Large intestine (tissue), 3 donors: ENCODE measurements around the gene KCNK18. TPM values are rescaled to one million over a fixed set of nuclear protein-coding genes. Genes with fewer than 3 reads are reported as not detected.

Experiments
- DNase-seq, 2 donors: peaks; one replicate each; pipeline versions ENCODE4 v3.0.0 to v3.0.0-alpha.2; 2013
- H3K27ac ChIP-seq: one replicate; pipeline ENCODE4 v1.5.1; 2013; ENCODE audit warnings: low read length
- H3K27me3 ChIP-seq: 2 replicates; pipeline ENCODE4 v1.6.1; 2013; ENCODE audit warnings: low read length; ENCODE audit not compliant: control insufficient read depth, insufficient read depth
- H3K36me3 ChIP-seq: 2 replicates; pipeline ENCODE4 v1.6.1; 2013; ENCODE audit warnings: low read length; ENCODE audit not compliant: control insufficient read depth, insufficient read depth
- H3K4me1 ChIP-seq: one replicate; pipeline ENCODE4 v1.6.1; 2013; ENCODE audit warnings: low read length; ENCODE audit not compliant: control insufficient read depth, insufficient read depth
- H3K4me3 ChIP-seq: one replicate; pipeline ENCODE4 v1.5.1; 2013; ENCODE audit warnings: low read length
- H3K9me3 ChIP-seq: one replicate; pipeline ENCODE4 v1.6.1; 2013; ENCODE audit warnings: mild to moderate bottlenecking, low read depth, low read length, moderate library complexity; ENCODE audit not compliant: control insufficient read depth
- WGBS: methylation state at CpG from one replicate; pipeline ENCODE4 v1.1.5; 2013; ENCODE audit warnings: low lambda C conversion rate; ENCODE audit not compliant: insufficient coverage; 5-methylcytosine and 5-hydroxymethylcytosine counted together
- polyA plus RNA-seq: library from polyadenylated mRNA; unstranded; fragments of 120-200 nt; gene quantifications from one replicate; pipeline ENCODE4 v1.2.1, GENCODE V29; 2013

The KCNK18 gene
- polyA plus RNA-seq, 1 donor = not detected

DNA sequence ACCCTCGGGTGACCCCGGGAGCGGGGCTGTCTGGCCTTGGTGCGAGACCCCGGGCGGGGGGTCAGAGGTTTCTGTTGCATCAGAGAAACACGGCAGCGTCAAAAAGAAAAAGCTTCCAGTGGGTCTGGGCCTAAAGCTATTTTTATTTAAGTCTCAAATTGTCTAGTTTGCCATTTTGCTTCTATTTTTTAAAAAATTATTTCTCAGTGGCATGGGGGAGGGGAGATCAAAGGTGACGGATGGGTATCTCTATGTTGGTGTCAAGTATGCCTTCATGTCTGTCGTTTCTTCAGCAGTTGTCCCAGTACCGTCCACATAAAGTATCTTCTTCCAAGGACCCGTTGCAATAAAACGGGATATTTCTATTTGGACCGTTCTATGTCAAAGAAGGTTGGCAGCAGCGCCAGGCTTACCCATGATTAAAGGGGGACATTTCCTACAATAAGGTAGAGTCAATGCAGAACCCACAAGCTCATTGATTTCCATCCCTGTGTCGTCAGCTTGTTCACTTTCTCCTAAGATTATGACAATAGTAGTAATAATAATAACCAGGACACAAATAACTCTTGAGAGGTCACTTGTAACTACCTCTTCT is 33.2 kb upstream of the KCNK18 start:
- H3K4me3 ChIP-seq = no peak overlapping the region
- peaks cover 12% of the 10 kb centered on the region for H3K4me1 ChIP-seq
- no peaks in the 10 kb centered on the region for H3K36me3 ChIP-seq
- peaks cover 99% of the 10 kb centered on the region for H3K27me3 ChIP-seq
- DNase-seq = peak in 1 of 2 donors; percentile 8
- no peak overlapping the region for H3K27ac ChIP-seq
- WGBS = no CpG with 5 or more reads among the region's 16 CpGs
- peaks cover 21% of the 10 kb centered on the region for H3K9me3 ChIP-seq

DNA sequence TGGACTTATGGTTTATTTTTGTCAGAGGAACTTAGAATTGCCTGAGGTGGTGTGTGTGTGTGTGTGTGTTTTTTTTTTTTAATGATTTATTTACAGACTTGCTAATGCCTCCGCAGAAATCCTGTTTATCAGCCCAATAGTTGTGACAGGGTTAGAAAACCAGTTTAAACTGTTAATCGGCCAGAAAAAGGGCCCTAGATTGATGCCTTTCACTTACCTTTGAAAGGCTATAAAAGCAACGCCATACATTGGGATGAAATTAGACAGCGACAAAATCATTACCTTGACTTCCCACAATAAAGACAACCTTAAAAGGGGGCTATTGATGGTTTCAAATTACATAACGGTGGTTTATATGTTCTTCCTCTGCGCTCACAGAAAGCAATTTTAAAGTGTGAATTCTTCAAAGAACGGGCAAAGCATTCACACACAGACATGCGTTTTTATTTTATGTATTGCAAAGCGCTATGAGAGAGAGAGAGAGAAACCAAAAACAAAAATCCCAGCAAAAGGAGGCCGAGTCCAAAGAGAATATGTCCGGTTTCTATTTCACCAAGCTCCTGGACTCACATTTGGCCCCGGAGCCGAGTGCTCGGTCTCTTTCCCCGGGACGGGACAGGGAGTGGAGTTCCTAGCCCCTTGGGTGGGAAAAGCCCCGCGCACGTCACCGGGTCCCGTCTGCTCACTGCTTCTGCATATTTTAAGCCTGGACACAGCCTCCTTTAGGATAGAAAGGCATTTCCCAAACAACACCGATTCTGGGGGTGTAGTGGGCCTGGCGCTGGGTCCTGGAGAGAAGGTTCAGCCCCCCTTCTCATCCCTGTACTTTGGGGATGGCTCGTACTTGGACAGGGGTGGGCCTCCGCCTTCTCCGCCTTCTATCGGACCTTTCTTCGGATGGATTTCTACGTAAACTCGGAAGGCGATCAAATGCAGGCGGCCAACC is 32.4 kb upstream of the KCNK18 start:
- Histone ChIP-seq H3K4me3 (no peak overlapping the region), H3K27ac (no peak overlapping the region), H3K4me1 (peaks cover 12% of the 10 kb centered on the region), H3K9me3 (peaks cover 21% of the 10 kb centered on the region), H3K36me3 (no peaks in the 10 kb centered on the region), H3K27me3 (peaks cover 99% of the 10 kb centered on the region)
- 0% methylated on average over 3 of the region's 32 CpGs for WGBS
- peak in 1 of 2 donors; percentile 8 for DNase-seq

DNA sequence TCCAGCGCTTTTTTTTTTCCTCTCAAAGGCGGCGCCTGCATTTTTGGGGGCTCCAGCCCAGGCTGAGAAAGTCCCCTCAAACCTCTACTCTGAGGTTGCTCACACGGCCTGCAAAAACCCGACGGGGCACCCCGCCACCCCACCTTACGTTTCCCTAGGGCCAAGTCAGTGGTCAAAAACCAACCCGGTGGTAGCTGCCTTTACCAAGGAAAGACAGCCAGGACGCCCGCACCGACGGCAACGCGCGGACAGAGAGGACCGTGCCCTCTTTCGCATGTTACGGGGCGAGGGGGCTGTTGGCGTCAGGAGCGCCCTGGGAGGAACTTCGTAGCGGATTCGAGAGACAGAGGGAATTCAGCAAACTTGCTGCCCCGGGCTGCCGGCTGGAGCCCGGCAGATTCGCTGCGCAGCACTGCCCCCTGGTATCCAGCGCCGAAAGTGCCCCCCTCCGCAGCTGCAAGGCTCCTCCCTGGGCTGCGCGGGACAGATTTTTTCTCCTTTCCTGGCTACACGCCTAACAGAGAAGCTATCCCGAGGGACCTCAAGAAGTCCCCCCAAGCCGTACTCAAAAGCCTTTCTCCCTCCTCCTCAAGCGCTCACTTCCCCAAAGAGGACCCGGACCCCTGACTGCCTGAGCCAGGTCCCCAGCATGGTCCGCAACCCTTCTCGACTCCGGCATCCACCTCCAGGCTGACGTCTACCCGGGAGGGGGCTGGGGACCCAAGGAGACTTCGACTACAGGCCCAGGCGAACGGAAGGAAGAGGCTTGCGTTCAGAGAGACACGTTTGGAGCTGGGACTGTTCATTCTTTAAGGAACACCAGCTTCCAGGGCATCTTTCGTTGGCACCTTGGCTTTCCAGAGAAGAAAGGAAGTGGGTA is 31.5 kb upstream of the KCNK18 start:
- WGBS = no CpG with 5 or more reads among the region's 51 CpGs
- Histone ChIP-seq H3K4me3 (no peak overlapping the region), H3K36me3 (no peaks in the 10 kb centered on the region), H3K4me1 (peaks cover 12% of the 10 kb centered on the region), H3K27ac (no peak overlapping the region), H3K27me3 (peaks cover 100% of the 10 kb centered on the region), H3K9me3 (peaks cover 21% of the 10 kb centered on the region)
- peak in 1 of 2 donors; percentile 43 for DNase-seq

DNA sequence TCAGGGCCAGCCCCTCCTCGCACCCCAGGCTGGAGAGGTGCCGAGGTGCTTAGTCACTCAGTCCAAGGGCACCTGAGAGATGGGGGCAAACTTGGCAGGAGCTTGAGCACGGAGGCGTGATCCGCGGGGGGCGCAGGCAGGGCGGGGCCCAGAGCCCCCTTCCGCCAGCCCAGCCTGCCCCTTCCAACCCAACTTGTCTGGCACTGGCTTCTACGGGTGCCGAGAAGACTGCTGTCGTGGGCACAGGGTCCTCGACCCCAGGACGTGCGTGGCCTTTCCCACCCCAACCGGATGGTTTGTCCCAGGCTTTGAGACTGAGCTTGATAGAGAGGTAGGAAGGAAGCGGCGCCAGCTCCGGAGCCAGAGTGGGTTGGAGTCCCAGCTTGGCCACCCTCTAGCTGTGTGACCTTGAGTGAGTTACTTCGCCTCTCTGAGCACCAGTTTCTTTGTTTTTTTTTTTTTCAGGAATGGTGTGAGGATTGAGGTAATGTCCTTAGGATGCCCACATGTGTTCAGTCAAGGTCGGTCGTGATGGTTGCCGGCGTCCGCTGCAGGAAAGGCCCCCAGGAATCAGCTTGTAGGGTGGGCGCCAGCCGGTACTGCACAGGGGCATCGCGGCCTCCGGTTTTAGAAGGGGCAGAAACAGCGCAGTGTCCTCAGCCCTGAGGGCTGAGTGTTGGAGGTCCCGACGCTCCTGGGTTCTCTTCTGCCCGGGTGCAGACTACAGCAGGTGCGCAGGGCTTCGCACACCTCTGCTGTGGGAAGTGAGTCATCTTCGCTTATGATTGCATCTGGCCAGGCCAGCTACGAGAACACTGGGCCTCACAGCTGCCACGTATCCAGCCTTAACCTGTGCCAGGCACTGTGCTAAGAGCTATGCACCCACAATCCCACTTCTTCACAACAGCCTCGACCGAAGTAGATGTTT is 30.6 kb upstream of the KCNK18 start:
- Histone ChIP-seq H3K36me3 (no peaks in the 10 kb centered on the region), H3K4me3 (no peak overlapping the region), H3K27ac (no peak overlapping the region), H3K9me3 (peaks cover 21% of the 10 kb centered on the region), H3K27me3 (peaks cover 99% of the 10 kb centered on the region), H3K4me1 (peaks cover 12% of the 10 kb centered on the region)
- WGBS = no CpG with 5 or more reads among the region's 41 CpGs
- DNase-seq = peak; percentile 33 to 55

DNA sequence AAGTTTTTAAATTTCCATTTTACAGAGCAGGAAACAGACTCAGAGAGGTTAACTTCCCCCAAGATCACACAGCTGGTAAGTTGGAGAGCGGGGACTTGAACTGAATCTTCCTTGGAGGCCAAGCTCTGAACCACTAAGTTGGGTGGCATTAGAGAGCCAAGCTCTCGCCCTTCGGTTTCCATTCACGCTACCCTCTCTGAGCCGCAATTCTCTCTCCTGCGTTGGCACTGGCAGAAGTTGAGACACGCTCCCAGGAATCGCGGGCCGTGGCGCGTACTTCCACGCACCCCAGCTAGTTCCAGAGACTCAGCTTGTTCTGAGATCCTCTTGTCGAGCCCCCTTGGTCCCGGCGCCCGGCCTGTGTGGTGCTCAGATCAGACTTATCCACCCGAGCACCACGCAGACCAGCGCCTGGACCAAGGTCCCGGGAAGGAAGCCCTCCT is 29.9 kb upstream of the KCNK18 start:
- Histone ChIP-seq H3K4me1 (peaks cover 12% of the 10 kb centered on the region), H3K27me3 (peaks cover 99% of the 10 kb centered on the region), H3K36me3 (no peaks in the 10 kb centered on the region), H3K4me3 (no peak overlapping the region), H3K27ac (no peak overlapping the region), H3K9me3 (peaks cover 21% of the 10 kb centered on the region)
- no peak for DNase-seq
- no CpG with 5 or more reads among the region's 21 CpGs for WGBS

DNA sequence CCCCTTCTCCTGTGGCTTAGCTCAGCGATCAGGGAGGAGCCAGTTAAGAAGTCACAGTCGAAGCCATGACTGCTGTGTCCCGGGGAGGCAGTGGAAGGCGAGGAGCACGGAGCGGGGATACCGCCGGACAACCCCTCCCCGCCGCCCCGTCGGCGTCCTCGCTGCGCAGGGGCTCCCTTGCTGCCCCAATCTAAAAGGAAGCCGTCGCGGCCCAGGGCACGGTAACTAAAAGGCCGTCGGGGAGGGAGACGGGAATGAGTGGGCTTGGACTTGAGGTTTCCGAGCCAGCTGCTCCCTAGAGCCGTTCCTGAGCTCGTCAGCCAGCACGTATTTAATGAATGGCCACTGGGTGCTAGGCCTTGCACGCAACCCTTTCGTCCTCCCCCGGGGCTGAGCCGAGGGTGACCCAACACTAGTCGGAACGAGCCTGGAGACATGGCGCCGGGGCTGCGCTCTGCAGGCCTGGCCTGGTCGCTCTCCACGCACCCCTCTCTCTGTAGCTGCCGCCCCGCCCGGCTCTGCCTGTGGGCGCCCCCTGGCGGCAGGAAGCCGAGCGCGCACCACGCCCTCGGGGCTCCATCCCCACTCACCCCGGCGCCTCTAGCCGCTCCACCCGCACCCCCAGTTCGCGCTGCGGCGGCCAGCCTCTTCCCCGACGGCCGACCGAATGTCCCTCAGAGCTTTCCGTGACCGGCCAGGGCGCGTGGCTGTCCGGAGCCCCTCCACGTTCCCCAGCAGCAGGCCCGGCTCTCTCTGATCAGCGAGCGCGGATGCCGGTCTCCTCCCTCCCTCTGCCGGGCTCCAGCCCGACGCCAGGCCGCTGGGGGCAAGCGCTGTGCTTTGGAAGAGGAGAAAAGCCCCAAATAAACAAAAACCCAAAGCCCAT is 29.3 kb upstream of the KCNK18 start:
- no peaks in the 10 kb centered on the region for H3K36me3 ChIP-seq
- H3K9me3 ChIP-seq = peaks cover 20% of the 10 kb centered on the region
- WGBS = no CpG with 5 or more reads among the region's 75 CpGs
- DNase-seq = peak; percentile 38 to 63
- peaks cover 12% of the 10 kb centered on the region for H3K4me1 ChIP-seq
- H3K4me3 ChIP-seq = peak overlapping the region; percentile 9
- no peak overlapping the region for H3K27ac ChIP-seq
- peaks cover 92% of the 10 kb centered on the region for H3K27me3 ChIP-seq

DNA sequence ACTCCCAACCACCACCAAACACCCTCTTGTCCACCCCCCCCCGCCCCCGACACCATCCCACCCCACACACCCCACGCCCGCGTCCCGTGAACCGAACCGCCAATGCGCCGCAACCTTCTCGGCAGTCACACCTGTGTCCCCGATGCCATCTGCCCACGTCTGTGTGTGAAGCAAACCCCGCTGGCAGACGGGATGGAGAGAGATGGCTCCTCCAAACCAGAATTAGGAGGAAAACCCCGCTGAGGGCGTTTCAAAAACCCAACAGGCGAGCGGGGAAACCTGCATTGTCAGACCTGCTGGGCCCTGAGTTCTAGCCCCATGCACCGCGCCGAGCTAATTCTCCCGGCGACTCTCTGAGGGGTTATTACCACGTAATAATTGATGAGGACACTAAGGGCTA is 28.6 kb upstream of the KCNK18 start:
- no peak for DNase-seq
- Histone ChIP-seq H3K4me1 (peaks cover 12% of the 10 kb centered on the region), H3K27ac (no peak overlapping the region), H3K9me3 (peaks cover 13% of the 10 kb centered on the region), H3K4me3 (no peak overlapping the region), H3K36me3 (no peaks in the 10 kb centered on the region), H3K27me3 (peaks cover 87% of the 10 kb centered on the region)
- WGBS = no CpG with 5 or more reads among the region's 25 CpGs

DNA sequence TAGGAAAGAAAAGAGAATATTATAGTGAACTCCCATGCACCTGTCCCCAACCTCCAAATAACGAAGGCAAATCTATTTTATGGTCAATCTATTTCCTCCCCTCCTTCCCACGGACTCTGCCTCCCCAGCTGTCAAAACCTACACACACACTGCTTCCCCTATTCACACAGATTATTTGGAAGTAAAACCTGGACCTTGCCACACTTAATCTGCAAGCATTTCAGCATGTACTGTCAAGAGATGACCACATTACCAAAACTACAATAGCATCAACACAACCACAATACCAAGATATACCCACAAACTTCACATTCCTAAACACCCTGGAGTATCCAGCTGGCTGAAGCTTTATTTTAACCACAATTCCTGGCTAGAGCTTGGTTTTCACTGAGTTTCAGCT is 27.8 kb upstream of the KCNK18 start:
- Histone ChIP-seq H3K4me1 (peaks cover 12% of the 10 kb centered on the region), H3K27ac (no peak overlapping the region), H3K9me3 (peaks cover 12% of the 10 kb centered on the region), H3K4me3 (no peak overlapping the region), H3K36me3 (no peaks in the 10 kb centered on the region), H3K27me3 (peaks cover 82% of the 10 kb centered on the region)
- no peak for DNase-seq
- WGBS = no CpG with 5 or more reads among the region's 2 CpGs

DNA sequence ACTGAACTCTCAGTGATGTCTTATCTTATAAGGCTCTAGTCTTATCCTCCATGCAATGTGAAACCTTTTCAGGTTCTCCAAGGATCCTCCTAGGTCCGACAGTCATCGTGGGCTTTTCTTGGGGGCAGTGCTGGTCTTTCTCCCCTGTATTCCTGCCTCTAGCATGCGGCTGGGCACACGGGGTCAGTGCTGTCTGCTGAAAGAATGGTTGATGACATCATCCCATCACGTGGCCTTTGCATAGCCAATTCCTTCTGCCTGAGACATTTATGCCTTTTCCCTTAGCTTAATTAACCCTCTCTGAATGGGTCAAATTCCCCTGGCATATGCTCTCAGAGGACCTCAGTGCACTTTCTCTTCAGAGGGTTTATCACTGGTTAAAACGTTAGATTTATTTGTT is 27.0 kb upstream of the KCNK18 start:
- H3K4me3 ChIP-seq = no peak overlapping the region
- H3K9me3 ChIP-seq = peaks cover 12% of the 10 kb centered on the region
- no peaks in the 10 kb centered on the region for H3K36me3 ChIP-seq
- DNase-seq = peak in 1 of 2 donors; percentile 4
- no peak overlapping the region for H3K27ac ChIP-seq
- 40% methylated on average over 1 of the region's 6 CpGs for WGBS
- peaks cover 13% of the 10 kb centered on the region for H3K4me1 ChIP-seq
- H3K27me3 ChIP-seq = peaks cover 75% of the 10 kb centered on the region
